ENCODE data around the gene RASL10B.
"Not testable (repeated sequence)": the region's sequence is repeated elsewhere in the genome, so short reads cannot be mapped to it uniquely, and the experiment has no call there.

The RASL10B gene

GRCh38 chr17:35743626-35744328 lies 12.3 kb downstream of the RASL10B start:
- DNase-seq: no peak

DNA sequence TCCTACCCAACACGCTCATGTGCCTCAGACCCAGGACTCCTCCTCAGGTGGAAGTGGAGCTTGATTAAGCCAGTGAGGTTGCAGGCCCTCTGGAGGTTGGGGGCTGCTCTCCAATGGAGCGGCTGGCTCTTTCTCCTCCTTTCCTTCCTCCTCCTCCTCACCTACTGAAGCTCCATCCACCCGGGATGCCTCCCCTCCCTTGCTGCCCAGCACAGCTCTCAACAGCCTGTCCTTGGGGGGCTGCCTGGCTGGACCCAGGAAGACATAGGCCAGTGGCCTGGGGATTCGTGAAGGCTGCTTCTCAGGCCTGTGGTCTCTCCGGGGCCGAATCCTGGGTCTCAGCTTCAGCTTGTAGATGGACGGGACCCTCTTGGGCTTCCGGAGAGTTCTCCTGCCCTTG lies 13.4 kb downstream of the RASL10B start:
- no peak for DNase-seq

DNA sequence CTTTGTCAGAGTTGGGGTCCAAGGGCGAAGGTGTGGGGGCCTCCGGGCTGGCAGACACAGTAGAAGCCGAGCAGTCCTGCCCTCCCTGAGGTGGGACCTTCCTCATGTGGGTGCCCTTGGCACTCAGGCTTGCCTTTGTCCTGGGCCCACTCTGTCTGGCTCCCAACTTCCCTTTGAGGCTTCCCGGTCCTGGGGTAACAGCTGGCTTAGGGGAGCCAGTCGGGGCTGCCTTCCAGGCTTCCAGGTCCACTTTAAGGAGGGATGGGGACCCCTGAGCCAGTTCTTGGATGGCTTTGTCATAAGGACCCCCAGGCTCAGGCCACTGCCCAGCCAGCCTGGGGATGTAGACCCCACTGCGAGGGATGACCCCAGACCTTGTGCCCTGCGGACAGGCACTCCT lies 13.8 kb downstream of the RASL10B start:
- no peak for DNase-seq

DNA sequence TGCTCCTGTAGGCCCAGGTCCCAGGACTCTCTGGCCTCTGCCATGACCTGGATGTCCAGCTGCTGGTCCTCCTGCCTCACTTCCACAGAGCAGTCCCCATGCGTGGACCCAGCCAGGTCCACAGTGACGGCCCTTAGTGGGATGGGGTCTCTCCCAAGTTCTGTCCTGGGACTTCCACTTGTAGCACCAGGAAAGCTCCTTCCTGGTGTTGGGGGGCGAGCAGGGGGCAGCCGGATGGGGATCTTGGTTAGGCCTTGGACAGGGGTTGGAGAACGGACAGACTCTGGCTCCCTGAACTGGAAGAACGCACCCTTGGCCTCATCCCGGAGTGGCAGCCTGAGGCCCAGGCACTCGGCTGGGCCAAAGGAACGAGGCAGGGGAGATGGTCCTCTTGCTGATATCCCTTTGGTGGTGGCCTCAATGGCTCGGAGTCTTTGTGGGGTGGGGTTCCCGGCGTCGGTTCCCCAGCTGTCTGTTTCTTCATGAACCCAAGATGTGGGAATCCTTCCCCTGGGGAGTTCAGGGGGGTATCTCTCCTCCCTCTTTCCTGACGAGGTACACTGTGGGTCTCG lies 14.4 kb downstream of the RASL10B start:
- DNase-seq: no peak

GRCh38 chr17:35747540-35748017 lies 16.1 kb downstream of the RASL10B start:
- DNase-seq: peak; percentile 54

GRCh38 chr17:35748341-35748841 lies 17.0 kb downstream of the RASL10B start:
- DNase-seq: no peak

- DNase-seq: no peak
Measured at GRCh38 chr17:35748979-35749378, 17.5 kb downstream of the RASL10B start.

GRCh38 chr17:35749560-35750412 lies 18.3 kb downstream of the RASL10B start:
- no peak for DNase-seq

DNA sequence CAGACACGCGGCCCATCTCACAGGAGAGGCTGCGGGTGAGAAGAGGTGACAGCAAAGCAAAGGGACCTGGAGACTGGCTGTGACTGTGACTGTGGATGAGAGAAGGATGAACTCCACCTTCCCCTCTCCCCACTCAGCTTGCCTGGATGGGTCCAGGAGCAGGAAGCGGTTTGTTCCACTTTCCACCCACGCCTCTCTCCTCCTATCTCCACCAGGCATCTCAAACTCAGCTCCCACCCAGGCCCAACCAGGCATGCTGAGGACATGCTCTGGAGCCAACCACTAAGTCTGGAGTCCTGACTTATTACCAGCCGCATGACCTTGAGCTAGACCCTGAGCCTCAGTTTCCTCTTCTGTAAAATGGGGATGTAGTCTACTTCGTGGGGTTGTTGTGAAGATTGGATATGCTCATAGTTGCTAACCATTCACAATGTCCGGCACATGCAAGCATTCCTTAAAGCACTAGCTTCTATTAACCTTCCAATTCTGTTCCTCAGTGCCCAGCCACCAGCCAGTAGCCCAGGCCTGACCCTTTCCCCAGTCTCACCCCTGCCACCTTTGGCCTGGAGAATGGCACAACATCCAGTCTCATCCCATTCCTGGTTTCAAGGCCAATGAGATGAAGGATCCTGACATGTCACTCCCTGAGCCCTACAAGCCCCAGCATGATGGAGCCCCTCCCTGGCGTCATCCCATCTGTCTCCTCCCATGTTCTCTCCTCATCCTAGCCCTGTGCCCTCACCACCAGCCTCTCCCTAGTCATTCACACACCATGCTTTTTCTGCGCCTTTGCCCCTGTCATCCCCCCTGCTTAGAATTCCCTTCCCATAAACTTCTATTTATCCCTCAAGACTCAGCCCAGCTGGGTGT lies 19.3 kb downstream of the RASL10B start:
- no peak for DNase-seq

DNA sequence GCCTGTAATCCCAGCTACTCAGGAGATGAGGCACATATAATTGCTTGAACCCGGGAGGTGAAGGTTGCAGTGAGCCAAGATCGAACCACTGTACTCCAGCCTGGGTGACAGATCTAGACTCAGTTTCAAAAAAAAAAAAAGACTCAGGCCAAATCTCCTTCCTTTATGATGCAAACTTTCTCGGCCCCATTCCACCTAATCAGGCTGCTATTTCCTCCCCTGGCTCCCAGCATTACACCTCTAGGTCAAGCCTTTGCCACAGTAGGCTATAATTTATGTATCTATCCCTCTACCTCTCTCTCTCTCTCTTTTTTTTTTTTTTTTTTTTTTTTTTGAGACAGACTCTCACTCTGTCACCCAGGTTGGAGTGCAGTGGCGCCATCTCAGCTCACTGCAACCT lies 20.1 kb downstream of the RASL10B start:
- DNase-seq: not testable (repeated sequence)

GRCh38 chr17:35752471-35752870 lies 21.0 kb downstream of the RASL10B start:
- no peak for DNase-seq

DNA sequence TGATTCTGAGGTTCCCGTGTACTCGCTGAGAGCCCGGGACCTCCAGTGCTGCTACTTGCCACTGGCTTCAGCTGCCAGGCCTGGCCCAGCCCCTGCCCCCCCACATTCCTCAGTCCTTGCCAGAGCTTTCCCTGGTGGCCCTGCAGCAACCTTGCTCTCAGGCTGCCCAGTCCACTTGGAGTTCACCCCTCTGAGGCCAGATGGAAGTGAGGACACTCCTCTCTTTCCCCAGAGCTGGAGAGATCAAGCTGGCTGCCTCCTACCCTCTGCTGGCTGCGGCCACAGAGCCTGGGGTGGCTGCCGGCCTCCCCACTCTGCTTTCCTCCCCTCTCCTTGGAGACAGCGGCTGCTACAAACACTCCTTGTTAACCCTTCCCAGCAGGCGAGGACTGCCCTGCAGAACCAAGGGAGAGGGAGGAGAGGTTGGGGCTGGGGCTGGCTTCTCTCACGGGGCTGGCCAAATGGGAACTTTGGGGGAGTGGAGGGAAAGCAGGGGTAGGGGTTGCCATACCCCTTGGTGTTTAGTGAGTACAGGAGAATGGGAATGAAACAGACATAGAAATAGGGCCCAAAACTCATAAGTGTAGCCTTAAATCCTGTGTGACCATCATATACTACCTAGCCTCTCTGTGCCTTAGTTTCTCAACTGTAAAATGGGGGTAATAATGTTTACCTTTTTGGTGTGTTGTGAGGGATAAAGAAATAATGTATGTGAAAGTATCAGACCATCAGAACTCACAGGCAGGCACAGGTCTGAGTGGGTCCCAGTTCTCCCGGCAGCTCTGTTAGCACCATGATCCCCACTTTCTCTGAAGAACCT lies 21.7 kb downstream of the RASL10B start, which contains the start of gene GAS2L2:
GAS2L2 (minus strand) TSS at position 295 of the 820 bp plus-strand sequence. CDS start 389 bp downstream, outside the sequence.
- no peak for DNase-seq

DNA sequence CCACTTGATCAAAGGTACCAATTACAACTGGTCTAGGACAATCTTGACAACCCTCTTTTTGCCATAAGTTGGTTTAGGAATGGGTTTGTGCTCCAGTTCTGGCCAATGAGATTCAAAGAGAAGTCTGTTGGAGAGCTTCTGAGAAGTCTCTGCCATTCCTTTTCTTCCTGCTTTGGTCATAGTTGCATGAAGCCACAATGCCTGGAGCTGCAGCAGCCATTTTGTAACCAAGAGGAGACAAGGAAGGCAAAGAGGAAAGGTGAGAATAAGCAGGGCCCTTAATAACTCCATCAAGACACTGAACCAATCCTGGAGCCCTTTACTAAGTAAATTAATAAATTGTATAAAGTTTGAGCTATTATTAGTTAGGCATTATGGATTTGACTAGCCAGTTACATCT lies 25.8 kb downstream of the RASL10B start:
- no peak for DNase-seq

DNA sequence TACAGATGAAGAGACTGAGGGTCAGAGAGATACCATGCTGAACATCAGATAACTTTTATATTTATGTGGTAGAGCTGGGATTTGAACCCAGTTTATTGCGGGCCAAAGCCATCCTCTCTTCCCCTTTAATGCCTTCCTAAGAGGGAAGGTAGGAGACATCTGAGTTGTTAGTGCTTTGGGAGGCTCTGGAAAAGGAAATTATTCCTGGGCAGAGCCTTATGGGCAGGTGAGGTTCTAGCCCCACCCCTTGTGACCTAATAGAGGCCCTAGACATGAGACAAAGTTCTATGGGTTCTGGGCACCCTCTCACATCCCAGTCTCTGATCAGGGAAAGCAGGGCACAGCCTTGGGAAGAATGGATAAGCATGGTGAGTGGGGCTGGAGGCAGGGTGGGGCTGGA lies 29.1 kb downstream of the RASL10B start, which contains the start of gene C17orf50:
C17orf50 (plus strand) TSS at position 301 of the 400 bp plus-strand sequence; CDS start at position 356, 55 bp downstream.
- no peak for DNase-seq

DNA sequence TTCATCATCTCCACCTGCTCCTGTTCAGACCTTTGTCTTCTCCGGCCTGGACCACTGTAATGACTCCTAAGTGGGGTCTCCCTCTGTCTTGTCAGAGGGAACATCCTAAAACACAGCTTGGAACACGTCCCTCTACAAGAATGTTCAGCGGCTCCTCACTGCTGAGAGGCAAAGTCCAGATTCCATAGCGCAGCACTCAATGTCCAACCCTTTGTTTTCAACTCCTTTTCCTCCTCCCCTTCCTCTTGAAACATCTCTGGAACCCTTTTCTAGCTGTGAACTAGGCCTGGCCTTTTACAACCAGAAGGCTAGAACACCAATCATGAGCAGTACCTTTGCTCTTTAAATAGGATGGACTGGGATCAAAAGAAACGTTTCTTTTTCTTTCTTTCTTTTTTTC lies 30.2 kb downstream of the RASL10B start:
- no peak for DNase-seq

- no peak for DNase-seq
Measured at GRCh38 chr17:35763767-35764122, 32.3 kb downstream of the RASL10B start.

DNA sequence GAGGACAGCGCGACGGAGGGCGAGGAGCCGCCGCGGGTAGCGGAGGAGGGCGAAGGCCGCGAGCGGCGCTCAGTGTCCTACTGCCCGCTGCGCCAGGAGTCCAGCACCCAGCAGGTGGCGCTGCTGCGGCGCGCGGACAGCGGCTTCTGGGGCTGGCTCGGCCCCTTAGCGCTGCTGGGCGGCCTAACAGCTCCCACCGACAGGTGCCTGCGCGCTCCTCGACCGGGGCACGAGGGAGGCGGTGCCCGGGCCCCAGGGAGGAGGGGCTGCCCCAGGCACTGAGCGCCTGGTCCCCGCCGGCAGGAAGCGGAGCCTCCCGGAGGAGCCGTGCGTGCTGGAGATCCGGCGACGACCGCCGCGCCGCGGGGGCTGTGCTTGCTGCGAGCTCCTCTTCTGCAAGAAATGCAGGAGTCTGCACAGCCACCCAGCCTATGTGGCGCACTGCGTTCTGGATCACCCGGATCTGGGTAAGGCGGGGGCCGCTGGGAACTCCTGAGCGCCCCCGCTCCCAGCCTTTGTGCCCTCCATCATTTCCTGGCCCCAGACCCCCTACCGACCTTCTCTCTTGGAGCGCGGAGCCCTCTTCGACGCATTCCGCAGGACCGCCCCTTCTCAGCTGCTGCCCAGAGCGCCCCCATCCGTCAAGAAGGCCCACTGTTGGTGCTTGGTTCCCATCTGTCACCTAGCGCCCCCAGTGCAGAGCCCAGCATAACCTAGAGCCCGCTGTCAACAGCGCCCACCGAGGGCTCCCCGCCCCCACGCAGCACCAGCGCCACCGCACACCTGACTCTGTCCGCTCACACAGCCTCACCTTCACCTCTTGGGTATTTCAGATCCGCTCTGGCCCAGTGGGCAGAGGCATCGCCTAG lies 32.9 kb downstream of the RASL10B start:
- peak; percentile 63 for DNase-seq

DNA sequence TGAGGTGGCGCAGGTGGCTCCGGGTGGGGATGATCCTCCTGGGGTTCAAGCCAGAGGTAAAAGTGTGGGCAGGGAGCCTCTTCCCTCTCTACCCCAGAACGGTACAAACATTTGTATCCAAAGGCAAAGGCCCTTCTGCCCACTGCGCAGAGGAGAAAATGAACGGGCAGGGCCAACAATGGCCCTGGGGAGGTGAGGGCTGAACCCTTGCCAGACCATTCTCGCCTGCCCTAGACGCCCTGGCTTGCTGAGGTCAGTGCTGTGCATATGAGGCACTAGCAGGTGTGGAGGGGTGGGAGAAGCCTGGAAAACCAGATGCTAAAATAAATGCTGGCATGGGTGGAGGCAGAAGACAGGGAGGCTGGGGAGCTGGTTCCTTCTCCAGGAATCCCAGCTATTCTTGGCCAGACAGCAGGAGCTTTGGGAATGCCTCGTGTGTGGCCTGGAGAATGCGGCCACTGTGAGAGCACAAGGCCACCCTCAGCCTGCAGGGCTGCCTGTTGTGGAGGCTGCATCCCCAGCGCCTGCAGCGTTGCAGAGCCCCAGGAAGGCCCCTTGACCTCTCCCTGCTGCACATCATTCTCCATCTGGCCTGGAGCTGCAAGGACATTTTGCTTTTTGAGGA lies 33.8 kb downstream of the RASL10B start:
- no peak for DNase-seq

DNA sequence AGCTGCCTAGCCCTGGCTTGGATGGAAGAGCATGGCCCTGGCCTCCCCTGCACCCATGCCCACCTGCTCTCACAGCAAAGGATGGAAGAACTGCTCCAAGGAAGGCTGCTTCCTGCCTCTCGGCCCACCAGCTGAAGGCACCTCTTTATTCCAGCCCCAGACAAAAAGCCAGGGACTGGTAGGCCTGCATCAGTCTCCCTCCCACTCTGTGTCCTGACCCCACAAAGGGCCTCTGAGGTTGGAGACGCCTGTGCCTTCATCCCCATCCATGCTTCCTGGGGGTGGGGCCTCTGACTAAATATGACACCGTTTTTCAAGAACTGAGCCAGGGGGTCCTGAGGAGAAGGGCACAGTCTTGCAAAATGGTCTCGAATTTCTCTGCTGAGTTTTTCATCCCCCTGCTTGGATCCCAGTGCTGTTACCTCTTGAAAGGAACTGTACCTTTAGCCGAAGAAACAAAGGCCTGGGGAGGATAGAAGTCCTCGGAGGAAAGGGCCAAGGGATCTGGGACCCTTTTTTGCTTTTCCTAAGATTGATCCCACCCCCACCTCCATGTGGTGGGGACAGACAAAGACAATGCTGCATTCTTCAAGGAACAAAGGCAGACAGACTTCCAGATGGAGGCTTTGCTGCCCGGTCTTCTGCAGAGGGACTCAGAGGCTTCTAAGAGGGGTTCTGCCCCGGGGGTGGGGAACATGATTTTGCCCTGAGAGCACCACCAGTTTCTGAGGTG lies 34.5 kb downstream of the RASL10B start:
- no peak for DNase-seq
